ENCODE data around the gene SUMO3. TPM values are rescaled to one million over a fixed set of nuclear protein-coding genes. Genes with fewer than 3 reads are reported as not detected.

The SUMO3 gene
- total and polyA plus RNA-seq, 10 of the 15 experiments (the other 5 are each of a cell fraction or from before 2014, with no cell fraction given), result 14.3 to 164 (median 89.9) TPM

- TF ChIP-seq, protein P1, sequence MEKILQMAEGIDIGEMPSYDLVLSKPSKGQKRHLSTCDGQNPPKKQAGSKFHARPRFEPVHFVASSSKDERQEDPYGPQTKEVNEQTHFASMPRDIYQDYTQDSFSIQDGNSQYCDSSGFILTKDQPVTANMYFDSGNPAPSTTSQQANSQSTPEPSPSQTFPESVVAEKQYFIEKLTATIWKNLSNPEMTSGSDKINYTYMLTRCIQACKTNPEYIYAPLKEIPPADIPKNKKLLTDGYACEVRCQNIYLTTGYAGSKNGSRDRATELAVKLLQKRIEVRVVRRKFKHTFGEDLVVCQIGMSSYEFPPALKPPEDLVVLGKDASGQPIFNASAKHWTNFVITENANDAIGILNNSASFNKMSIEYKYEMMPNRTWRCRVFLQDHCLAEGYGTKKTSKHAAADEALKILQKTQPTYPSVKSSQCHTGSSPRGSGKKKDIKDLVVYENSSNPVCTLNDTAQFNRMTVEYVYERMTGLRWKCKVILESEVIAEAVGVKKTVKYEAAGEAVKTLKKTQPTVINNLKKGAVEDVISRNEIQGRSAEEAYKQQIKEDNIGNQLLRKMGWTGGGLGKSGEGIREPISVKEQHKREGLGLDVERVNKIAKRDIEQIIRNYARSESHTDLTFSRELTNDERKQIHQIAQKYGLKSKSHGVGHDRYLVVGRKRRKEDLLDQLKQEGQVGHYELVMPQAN (conservative IDR thresholded peaks at IDR 0.05), result no peak
- TF ChIP-seq PRDM15 (CRISPR knock-in tag; IDR thresholded peaks at IDR 0.05) (no peak), RAD21 (IDR thresholded peaks at IDR 0.05; ENCODE audit: insufficient read depth, low read depth, low read length) (no peak)
These were observed 37.7 kb upstream of the SUMO3 start (continued) for GRCh38 chr21:44855572-44855971.

DNA sequence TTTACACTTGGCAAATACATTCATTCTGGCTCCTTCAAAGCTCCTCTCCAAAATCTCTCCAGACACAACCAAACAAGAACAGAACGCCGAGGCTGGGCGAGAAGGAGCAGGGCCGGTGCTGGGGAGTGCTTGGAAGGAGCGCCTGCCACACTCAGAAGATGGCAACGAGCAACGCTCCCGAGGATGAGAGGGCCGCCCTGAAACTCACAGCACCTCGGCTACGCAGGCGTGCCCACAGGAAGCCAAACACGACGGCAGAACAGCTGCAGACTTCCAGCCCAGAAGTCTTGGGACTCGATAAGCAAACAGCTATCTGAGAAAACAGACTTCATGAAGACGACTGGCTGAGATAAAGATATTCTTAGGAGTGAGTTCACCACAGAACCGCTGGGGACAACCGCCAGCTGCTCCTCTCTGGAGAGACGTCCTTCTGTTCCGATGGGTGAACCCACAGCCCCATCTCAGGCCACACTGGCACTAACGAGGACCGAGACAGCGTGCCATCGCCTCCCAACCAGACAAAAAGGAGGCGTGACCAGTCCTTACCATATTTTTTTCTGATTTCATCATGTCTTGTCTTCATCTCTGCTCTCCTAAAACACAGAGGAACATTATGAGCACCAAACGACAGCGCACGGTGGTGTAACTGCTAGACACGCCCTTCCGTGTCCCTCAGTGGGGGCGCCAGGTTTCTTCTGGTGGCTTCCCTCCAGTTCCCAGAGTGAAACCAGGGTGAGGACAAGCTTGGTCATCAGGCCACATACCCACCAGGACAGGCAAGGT is 37.0 kb upstream of the SUMO3 start:
- POLR2A ChIA-PET, result no interaction called here
- H3K4me3 ChIP-seq, result no peak overlapping the region
- DNase-seq (ENCODE audit: low read depth, low spot score) (no peak), ATAC-seq (no peak), FAIRE-seq (no peak)
- no peak overlapping the region for H3K27ac ChIP-seq (ENCODE audit: control insufficient read depth, insufficient read depth)
- no peaks in the 10 kb centered on the region for H3K27me3 ChIP-seq (replicated peaks in 1 of 2; ENCODE audit: control insufficient read depth in 2 of 2, insufficient read depth in 2 of 2, low read length in 1 of 2)
- BruUV-seq (replicated peaks), result no TSS peak
- RAD21 ChIA-PET (ENCODE audit: unreplicated experiment), result interaction anchor here (0.7 kb wide), 1 partner anchor 76 kb away, joined by 3 read pairs; no protein-coding TSS in a partner anchor
- CTCF ChIA-PET, result interaction anchor here (1.8 kb wide), 1 partner anchor 62 kb away, joined by 5 read pairs; no protein-coding TSS in a partner anchor
- in situ Hi-C loops (cut with MboI) (no loop called here), intact Hi-C loops (cut with micrococcal nuclease; ENCODE audit: unreplicated experiment) (no loop called here)
- H3K4me2 ChIP-seq (ENCODE audit: control insufficient read depth, insufficient read depth), result no peak overlapping the region
- H3K36me3 ChIP-seq (ENCODE audit: control insufficient read depth in 2 of 2, insufficient read depth in 2 of 2, low read length in 1 of 2), result peaks cover 13 to 38% of the 10 kb centered on the region in 2 experiments; a peak in 3 of 4 replicates
- SMC1A ChIA-PET (ENCODE audit: uncharacterized antibody, unreplicated experiment), result no interaction called here
- no peaks in the 10 kb centered on the region for H3K4me1 ChIP-seq (ENCODE audit: control insufficient read depth, insufficient read depth, low read length)
- no peak overlapping the region for H3K9ac ChIP-seq (ENCODE audit: control insufficient read depth, insufficient read depth, low read length)
- WGBS (ENCODE audit: insufficient coverage, insufficient replicate concordance, low lambda C conversion rate, missing lambda C conversion rate), result 90% methylated on average over 31 of the region's 31 CpGs
- H4K20me1 ChIP-seq (ENCODE audit: control insufficient read depth, insufficient read depth), result no peaks in the 10 kb centered on the region
- no peaks in the 10 kb centered on the region for H3K9me3 ChIP-seq (replicated peaks; ENCODE audit: control insufficient read depth, insufficient read depth, low read length)
- H3K79me2 ChIP-seq (ENCODE audit: control insufficient read depth, insufficient read depth, low read length), result no peaks in the 10 kb centered on the region
- H2AFZ ChIP-seq (ENCODE audit: control insufficient read depth, low read depth, low read length), result no peak overlapping the region
- TF ChIP-seq ZBTB33 (IDR thresholded peaks at IDR 0.05) (no peak), PML (IDR thresholded peaks at IDR 0.05; ENCODE audit: low read length) (no peak), STAT1 (conservative IDR thresholded peaks at IDR 0.05) (no peak), NFIC (IDR thresholded peaks at IDR 0.05; ENCODE audit: low read depth, low read length) (no peak), GATAD2B (conservative IDR thresholded peaks at IDR 0.05; ENCODE audit: low read depth) (no peak), ZBED1 (IDR thresholded peaks at IDR 0.05; ENCODE audit: borderline replicate concordance) (no peak), MYC (IDR thresholded peaks at IDR 0.05; ENCODE audit: insufficient read depth, insufficient read length, insufficient replicate concordance, low read length, severe bottlenecking) (no peak), TARDBP (IDR thresholded peaks at IDR 0.05; ENCODE audit: borderline replicate concordance) (no peak), CHD2 (IDR thresholded peaks at IDR 0.05; ENCODE audit: borderline replicate concordance, low read depth, low read length) (no peak)
